Cortex of kidney (tissue), 1 donor: ENCODE data around the gene DIP2A.

Experiments
- DNase-seq: peaks from one replicate; lab custom pipeline; 2025; lab: John Stamatoyannopoulos, UW

The DIP2A gene, protein sequence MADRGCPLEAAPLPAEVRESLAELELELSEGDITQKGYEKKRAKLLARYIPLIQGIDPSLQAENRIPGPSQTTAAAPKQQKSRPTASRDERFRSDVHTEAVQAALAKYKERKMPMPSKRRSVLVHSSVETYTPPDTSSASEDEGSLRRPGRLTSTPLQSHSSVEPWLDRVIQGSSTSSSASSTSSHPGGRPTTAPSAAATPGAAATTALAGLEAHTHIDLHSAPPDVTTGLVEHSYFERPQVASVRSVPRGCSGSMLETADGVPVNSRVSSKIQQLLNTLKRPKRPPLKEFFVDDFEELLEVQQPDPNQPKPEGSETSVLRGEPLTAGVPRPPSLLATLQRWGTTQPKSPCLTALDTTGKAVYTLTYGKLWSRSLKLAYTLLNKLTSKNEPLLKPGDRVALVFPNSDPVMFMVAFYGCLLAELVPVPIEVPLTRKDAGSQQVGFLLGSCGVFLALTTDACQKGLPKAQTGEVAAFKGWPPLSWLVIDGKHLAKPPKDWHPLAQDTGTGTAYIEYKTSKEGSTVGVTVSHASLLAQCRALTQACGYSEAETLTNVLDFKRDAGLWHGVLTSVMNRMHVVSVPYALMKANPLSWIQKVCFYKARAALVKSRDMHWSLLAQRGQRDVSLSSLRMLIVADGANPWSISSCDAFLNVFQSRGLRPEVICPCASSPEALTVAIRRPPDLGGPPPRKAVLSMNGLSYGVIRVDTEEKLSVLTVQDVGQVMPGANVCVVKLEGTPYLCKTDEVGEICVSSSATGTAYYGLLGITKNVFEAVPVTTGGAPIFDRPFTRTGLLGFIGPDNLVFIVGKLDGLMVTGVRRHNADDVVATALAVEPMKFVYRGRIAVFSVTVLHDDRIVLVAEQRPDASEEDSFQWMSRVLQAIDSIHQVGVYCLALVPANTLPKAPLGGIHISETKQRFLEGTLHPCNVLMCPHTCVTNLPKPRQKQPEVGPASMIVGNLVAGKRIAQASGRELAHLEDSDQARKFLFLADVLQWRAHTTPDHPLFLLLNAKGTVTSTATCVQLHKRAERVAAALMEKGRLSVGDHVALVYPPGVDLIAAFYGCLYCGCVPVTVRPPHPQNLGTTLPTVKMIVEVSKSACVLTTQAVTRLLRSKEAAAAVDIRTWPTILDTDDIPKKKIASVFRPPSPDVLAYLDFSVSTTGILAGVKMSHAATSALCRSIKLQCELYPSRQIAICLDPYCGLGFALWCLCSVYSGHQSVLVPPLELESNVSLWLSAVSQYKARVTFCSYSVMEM (N-terminal part only)

DNA sequence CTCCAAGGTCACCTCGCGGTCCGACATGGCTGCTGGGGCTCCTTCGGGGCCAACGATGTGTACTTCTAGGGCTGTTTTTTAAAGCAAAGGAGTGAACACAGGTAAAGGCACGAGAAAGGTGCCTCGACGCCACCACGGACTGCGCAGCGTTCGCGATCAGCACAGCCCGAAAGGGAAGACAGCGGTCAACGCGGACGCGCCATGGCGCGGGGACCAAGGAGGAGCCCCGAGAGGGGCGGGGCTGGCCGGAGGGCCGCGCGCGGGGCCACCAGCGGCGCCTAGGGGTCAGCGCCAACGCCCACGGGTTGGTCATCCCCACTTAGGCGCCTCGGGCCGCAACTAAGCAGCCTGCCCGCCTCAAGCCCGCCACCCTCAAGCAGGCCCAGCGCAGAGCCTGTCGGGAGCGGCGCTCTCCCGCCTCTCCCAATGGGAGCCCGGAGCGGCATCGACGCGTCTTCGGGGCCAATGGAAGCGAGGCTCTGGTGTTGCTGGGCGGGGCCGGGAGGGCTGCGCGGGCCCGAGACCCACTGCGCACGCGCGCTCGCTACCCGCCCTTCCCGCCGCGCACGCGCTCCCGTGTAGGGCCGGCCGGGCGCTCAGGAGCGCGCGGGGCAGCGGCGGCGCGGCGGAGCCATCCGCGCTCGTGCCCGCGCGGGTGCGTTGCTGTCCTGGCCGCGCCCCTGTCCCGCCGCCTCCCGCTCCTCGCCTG lies at the start of gene DIP2A:
TSS of gene DIP2A (plus strand) at position 577 of the 709 bp plus-strand sequence. CDS start 241 bp downstream, outside the sequence.
- peak; percentile 70 for DNase-seq

DNA sequence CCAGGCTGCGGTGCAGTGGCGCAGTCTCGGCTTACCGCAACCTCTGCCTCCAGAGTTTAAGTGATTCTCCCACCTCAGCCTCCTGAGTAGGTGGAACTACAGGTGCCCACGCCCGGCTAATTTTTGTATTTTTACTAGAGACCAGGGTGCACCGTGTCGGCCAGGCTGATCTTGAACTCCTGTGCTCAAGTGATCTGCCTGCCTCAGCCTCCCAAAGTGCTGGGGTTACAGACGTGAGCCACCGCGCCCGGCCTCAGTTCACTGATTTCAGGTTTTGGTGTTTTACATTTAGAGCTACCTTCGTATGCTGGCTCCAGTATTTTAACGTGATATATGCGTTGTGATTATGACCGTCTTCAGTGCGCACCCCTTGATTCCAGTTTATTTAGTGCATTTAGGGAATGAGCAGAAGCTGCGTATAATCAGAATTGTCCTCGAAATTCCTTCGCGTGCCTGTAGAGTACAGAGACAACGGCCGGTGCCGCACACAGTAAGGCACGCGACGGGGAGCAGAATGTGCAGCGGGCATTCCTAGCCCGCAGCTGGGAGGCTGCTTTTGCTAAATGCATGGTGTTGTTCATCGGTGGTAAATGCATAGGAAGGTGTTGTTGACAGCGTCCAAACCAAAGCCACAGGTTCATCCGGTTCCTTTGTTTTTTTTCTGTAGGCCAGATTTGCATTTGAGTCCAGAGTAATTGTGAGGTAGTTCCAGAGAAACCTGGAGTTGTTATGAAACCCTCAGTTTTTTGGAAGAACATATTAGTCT lies 48.9 kb upstream of the DIP2A start:
- no peak for DNase-seq

DNA sequence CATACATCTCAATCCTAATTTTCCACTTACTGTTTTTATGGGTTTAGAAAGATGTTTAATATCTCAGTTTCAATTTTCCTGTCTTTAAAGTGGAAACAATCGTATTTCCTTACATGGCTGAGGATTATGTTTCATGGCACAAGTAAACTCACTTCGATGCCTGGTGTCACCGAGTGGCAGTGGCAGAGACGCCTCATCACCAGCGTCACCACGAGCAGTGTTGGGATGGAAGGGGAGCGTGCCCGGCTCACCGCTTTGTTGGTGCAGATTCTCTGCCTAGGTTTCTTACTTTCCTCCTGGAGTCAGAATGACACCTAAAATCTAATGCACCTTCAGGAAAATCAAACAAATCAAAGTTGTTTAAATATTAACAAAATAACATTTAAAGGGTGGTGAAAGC lies 48.2 kb upstream of the DIP2A start:
- no peak for DNase-seq

DNA sequence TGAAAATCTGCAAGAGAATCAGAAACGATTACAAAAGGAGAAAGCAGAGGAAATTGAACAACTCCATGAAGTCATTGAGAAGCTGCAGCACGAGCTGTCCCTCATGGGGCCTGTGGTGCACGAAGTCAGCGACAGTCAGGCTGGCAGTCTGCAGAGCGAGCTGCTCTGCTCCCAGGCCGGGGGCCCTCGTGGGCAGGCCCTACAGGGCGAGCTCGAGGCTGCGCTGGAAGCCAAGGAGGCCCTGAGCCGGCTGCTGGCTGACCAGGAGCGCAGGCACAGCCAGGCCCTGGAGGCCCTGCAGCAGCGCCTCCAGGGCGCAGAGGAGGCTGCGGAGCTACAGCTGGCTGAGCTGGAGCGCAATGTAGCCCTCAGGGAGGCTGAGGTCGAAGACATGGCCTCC lies 47.5 kb upstream of the DIP2A start:
- DNase-seq, result no peak

DNA sequence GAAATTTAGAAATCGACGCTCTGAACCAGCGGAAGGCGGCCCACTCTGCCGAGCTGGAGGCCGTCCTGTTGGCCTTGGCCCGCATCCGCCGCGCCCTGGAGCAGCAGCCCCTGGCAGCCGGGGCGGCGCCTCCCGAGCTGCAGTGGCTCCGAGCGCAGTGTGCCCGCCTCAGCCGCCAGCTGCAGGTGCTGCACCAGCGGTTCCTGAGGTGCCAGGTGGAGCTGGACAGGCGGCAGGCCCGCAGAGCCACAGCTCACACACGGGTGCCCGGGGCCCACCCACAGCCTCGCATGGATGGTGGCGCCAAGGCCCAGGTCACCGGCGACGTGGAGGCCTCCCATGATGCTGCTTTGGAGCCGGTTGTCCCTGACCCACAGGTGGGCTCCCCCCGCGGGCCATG lies 47.0 kb upstream of the DIP2A start:
- no peak for DNase-seq

DNA sequence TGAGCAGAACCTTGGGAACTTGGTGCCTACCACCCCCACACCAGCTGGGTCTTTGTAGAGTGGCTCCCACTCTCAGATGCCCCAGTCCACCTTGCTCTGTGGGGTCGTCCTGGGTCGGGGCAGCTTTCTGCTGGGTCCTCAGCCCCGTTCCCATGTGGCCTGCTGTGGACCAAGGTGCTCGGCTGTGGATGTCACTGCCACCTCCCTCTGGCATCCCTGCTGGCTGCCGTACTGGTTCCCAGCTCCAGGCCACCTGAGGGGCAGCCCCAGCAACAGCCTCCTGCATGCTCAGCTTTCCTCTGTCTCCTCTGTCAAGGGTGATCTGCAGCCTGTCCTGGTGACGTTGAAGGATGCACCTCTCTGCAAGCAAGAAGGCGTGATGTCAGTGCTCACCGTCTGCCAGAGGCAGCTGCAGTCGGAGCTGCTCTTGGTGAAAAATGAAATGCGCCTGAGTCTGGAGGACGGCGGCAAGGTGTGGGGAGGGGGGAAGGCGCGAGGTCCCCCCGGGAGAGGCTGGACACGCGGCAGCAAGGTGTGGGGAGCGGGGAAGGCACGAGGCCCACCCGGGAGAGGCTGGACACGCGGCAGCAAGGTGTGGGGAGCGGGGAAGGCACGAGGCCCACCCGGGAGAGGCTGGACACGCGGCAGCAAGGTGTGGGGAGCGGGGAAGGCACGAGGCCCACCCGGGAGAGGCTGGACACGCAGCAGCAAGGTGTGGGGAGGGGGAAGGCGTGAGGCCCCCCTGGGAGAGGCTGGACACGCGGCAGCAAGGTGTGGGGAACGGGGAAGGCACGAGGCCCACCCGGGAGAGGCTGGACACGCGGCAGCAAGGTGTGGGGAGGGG lies 45.9 kb upstream of the DIP2A start:
- no peak for DNase-seq

DNA sequence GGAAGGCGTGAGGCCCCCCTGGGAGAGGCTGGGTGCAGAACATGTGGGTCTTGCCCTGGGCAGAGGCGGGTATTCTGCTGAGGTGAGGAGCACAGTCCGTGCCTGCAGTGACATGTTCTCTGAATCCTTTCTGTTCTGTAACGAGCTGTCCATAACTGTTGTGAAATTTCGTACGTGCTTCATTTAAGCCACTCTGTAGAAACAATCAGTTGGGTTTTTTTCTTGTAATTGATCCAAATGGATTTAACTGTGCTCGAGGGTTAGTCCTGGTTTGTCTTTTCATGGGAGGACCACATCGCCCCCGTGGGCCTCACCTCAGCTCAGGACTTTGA lies 45.4 kb upstream of the DIP2A start:
- no peak for DNase-seq

DNA sequence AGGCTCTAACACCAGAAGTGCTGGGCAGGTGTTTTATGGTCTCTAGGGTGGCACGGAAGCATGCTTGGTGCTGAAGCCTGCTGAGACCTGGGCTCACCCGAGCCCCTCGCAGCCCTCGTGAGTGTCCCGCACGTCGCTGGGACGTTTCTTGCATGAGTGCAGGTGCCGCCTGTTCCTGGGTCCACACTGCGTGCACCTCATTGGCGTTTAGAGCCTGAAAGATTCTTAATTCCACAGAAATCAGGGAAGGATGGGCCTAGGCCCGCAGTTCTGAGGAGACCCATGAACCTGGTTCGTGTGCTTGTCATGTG lies 43.8 kb upstream of the DIP2A start:
- no peak for DNase-seq

DNA sequence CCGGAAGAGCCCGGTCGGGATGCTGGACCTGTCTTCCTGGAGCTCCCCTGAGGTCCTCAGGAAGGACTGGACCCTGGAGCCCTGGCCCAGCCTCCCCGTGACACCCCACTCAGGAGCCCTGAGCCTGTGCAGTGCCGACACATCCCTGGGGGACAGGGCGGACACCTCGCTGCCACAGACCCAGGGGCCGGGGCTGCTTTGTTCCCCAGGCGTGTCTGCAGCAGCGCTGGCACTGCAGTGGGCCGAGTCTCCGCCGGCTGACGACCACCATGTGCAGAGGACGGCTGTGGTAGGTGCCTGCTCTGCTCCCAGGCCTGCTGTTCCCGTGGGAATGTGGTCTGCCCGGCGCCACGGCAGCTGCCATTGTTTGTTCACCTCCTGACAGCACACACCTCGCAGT lies 42.1 kb upstream of the DIP2A start:
- DNase-seq, result no peak

DNA sequence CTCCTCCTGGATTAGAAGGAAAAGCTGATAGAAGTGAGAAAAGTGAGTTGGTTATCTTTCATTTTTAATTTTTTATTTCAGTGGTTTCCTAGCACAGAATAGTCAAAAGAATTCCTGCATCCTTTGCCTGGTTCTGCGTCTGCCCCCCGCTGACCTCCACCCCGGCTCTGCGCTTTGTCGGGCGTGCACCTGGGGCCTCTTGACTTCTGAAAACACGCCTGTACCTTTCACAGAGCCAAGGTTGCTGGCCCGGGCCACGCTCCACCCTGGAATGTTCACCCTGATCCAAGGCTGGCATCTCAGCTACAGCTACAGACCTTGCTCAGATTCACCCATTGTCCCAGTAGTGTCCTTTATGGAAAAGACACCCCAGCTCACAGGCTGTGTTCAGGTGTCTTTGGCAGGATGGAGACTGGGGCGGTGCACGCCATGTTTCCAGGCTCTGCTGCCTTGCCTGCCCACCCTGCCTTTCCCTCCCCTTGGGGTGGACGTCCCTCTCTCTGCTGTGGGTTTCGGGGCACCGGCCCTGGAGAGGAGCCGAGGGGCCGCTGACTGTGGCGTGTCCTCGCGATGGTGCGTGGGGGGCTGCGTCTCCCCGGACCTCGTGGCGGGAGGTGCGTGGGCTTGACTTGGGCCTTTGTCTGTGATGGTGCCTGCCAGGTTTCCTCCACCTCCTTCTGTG lies 40.3 kb upstream of the DIP2A start:
- no peak for DNase-seq

DNA sequence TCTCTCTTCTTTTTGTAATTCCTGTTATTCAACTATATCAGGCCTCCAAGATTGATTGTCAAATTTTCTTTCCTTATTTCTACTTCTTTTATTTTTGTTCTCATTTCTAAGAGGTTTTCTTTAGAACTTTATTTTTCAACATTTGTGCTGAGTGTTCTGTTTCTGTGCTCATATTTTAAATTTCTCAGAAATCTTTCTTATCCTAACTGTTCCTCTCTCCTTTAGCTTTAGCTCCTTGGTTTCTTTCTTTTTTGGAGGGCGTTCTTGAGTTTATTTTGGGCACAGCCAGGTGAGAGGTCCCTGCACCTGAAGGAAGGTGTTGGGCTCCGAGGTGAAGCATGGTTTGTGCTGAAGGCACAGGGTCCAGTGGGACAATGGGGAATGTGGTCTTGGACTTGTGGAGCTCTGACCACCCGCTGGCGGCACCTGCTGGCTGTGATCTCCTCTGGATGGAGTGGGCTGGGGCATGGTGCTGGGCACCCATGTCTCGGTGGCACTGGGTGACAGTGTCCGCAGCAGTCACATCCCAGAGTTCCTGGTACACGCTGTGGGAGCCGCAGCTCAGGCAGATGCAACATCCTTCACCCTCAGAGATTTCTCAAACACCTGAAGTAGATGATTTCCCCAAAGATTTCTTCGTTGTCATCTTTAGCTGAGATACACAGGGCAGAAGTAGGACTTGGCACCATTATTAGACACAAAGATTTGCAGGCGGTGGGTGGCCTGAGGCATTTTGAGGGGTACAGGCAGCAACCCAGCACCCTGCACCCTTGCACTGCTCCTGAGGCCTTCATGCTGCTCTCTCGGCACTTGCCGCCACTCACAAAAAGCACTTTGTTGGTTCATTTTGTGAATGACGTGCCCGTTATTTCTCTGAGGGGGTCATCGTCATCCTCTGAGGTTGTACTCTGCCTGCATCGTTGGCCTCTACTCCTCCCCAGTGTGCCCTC lies 38.2 kb upstream of the DIP2A start:
- no peak for DNase-seq

DNA sequence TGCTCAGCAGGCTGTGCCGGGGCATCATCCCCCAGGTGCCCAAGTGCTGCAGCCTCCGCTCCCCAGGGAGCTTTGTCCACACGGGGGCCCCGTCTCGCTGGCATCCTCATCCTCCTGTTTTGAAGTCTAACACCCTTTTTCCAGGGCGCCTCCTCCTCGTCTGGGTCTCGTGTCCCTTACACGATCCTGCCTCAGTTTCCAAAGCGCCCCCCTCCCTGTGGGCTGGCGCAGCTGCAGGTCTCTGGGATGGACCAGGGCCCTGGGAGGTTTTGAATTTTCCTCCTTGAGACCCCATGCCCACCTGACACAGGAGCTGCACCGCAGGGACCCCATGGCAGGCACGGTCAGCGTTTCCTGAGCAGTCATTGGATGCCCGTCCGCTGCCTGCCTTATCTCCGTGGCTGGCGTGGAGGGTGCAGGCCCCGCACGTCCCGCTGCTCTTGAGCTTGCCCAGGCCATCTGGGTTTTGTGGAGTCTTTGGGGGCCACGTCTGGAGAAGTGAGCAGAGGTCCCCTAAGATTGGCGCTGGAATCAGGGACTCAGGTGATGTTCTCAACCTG lies 37.4 kb upstream of the DIP2A start:
- DNase-seq, result no peak

DNA sequence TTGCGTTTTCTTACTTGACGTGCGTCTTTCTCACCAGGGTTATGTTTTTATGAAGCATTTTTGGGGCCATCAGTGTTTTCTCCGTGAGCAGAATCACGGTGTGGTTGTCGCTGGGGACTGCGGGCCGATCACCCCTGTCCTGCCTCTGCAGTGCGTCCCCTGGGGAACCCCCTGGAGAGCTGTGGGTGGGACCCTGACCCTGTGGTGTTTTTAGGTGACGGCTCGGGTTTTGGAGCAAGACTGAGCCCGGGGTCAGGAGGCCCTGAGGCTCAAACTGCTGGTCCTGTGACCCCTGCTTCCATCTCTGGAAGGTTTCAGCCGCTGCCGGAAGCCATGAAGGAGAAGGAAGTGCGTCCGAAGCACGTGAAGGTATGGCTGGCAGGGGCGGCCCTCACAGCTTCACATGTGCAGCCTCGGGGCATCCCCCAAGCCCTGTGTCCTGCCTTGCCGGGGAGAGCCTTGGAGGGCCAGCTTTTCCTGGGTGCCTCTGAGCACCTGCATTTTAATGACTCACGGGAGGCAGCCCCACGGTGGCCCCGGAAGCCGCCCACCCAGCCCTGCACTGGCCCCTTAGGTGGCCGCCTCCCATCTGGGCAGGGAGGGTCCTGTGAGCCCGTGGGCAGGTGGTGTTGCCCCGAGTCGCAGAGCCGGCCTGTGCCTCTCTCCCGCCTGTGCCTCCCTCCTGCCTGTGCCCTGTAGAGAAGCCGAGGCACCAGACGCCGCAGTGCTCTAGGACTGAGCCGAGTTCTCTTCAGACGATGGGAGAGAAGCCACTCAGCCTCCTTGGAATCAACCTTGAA lies 36.7 kb upstream of the DIP2A start:
- no peak for DNase-seq

DNA sequence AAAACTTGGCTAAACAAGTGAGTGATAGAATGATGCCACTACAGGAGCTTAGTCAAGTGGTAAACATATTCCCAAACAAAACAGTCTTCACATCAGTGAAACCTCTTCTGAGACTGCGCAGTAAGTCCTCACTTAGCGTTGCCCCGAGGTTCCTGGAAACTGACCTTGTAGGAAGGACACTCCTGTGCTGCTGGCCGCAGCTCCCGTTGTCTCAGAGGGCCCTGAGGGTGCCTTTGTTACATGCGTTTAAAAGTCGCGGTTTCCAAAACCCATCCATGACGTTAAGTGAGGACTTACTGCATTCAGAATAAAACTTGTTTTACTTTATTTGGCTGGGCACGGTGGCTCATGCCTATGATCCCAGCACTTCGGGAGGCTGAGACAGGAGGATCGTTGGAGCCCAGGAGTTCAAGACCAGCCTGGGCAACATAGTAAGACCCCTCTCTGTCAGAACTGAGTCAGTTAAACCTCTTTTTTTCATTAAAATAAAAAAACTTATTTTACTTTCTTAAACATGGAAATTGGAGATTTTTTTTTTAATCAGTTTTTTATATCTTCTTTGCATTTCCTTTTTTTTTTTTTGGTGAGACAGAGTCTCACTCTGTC lies 36.0 kb upstream of the DIP2A start:
- no peak for DNase-seq

DNA sequence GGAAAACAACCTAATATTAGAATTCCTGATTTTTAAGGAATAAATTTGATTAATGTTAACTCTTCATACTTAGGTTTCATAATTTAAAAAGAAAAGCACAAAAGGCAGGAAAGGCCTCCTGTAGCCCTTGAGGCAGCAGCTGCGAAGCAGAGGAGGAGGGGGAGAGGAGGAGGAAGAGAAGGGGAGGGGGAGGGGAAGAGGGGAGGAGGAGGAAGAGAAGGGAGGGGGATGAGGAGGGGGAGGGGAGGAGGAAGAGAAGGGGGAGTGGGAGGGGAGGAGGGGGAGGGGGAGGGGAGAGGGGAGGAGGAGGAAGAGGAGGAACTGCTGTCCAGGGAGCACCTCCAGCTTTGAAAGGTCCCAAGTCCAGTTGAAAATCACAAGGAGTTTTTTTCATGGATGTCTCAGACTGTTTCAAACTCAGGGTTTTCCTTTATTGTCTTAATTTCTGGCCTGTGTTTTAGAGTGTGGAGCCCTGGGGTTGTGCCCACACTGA lies 35.1 kb upstream of the DIP2A start:
- DNase-seq, result no peak

DNA sequence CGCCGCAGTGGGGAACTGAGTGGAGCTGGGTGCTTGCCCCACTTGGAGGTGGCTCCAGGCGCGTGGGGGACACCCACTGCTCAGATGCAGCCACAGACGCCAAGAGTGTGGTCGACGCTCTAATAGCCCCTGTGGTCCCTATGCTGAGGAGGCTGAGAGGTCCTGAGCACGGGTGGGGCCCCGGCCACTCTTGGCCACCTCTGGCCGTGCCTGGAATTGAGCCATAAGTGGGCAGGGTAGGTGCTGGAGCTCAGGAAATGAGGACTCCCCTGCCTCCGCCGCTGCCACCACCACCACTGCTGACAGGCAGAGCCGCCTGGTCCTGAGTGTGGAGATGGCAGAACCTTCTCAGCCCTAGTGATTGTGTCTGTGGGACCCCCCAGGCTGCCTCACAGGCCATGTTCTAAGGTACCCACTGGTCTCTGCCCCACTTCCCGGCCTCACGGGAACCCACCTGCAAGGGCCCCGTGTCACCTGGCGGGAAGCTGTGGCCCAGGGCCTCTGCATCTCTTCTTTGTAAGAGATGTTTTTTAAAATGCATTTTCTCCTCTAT lies 34.6 kb upstream of the DIP2A start:
- DNase-seq, result no peak
